ENCODE results near the gene RUBCNL.
A peak's percentile ranks its signal among the peaks of the same experiment; 100 is the strongest.
"Not testable (repeated sequence)": the region's sequence is repeated elsewhere in the genome, so short reads cannot be mapped to it uniquely, and the experiment has no call there.

RUBCNL gene
- 0.17 to 0.39 (median 0.17) reads per million in 3 donors for total RNA-seq

- Histone ChIP-seq H3K36me3 (ENCODE audit: control insufficient read depth, insufficient read depth, low read length) (no peaks in the 10 kb centered on the region), H3K4me3 (ENCODE audit: insufficient read depth, low read depth, low read length, poor library complexity, severe bottlenecking) (peak within 1 kb of the TSS; percentile 64), H3K9me3 (ENCODE audit: control insufficient read depth, low read length) (no peaks in the 10 kb centered on the region), H3K27me3 (replicated peaks; ENCODE audit: control insufficient read depth, insufficient read depth, low read length, poor library complexity, severe bottlenecking) (peaks cover 6% of the 10 kb centered on the region), H3K4me1 (ENCODE audit: control insufficient read depth, insufficient read depth, low read length, poor library complexity, severe bottlenecking) (peaks cover 11% of the 10 kb centered on the region), H3K27ac (ENCODE audit: insufficient read depth, low read length, poor library complexity, severe bottlenecking) (no peak within 1 kb of the TSS)
- DNase-seq: no peak
Measured at GRCh38 chr13:46387064-46387851, at the start of gene RUBCNL. TSS of gene RUBCNL (minus strand) at chr13:46387252. CDS start at chr13:46372475, 14,777 bp downstream.

GRCh38 chr13:46429558-46429957, 42.5 kb upstream of the RUBCNL start:
- H3K4me1 ChIP-seq (ENCODE audit: control insufficient read depth, insufficient read depth, low read length, poor library complexity, severe bottlenecking): not testable (repeated sequence)

GRCh38 chr13:46405457-46405856, 18.4 kb upstream of the RUBCNL start:
- no peaks in the 10 kb centered on the region for H3K27me3 ChIP-seq (replicated peaks; ENCODE audit: control insufficient read depth, insufficient read depth, low read length, poor library complexity, severe bottlenecking)
- DNase-seq: no peak
- H3K4me3 ChIP-seq (ENCODE audit: insufficient read depth, low read depth, low read length, poor library complexity, severe bottlenecking): no peak overlapping the region
- H3K27ac ChIP-seq (ENCODE audit: insufficient read depth, low read length, poor library complexity, severe bottlenecking): no peak overlapping the region
- no peaks in the 10 kb centered on the region for H3K36me3 ChIP-seq (ENCODE audit: control insufficient read depth, insufficient read depth, low read length)
- H3K9me3 ChIP-seq (ENCODE audit: control insufficient read depth, low read length): no peaks in the 10 kb centered on the region
- H3K4me1 ChIP-seq (ENCODE audit: control insufficient read depth, insufficient read depth, low read length, poor library complexity, severe bottlenecking): no peaks in the 10 kb centered on the region

More at GRCh38 chr13:46429558-46429957, 42.5 kb upstream of the RUBCNL start:
- not testable (repeated sequence) for H3K9me3 ChIP-seq (ENCODE audit: control insufficient read depth, low read length); H3K36me3 ChIP-seq (ENCODE audit: control insufficient read depth, insufficient read depth, low read length); H3K4me3 ChIP-seq (ENCODE audit: insufficient read depth, low read depth, low read length, poor library complexity, severe bottlenecking); DNase-seq; H3K27me3 ChIP-seq (replicated peaks; ENCODE audit: control insufficient read depth, insufficient read depth, low read length, poor library complexity, severe bottlenecking); H3K27ac ChIP-seq (ENCODE audit: insufficient read depth, low read length, poor library complexity, severe bottlenecking)

- Histone ChIP-seq H3K9me3 (ENCODE audit: control insufficient read depth, low read length) (no peaks in the 10 kb centered on the region), H3K27ac (ENCODE audit: insufficient read depth, low read length, poor library complexity, severe bottlenecking) (no peak overlapping the region), H3K27me3 (replicated peaks; ENCODE audit: control insufficient read depth, insufficient read depth, low read length, poor library complexity, severe bottlenecking) (no peaks in the 10 kb centered on the region), H3K4me3 (ENCODE audit: insufficient read depth, low read depth, low read length, poor library complexity, severe bottlenecking) (no peak overlapping the region), H3K36me3 (ENCODE audit: control insufficient read depth, insufficient read depth, low read length) (no peaks in the 10 kb centered on the region), H3K4me1 (ENCODE audit: control insufficient read depth, insufficient read depth, low read length, poor library complexity, severe bottlenecking) (no peaks in the 10 kb centered on the region)
- no peak for DNase-seq
Measured at GRCh38 chr13:46404733-46405100, 17.7 kb upstream of the RUBCNL start.

- no peak for DNase-seq
- Histone ChIP-seq H3K36me3 (ENCODE audit: control insufficient read depth, insufficient read depth, low read length) (no peaks in the 10 kb centered on the region), H3K27me3 (replicated peaks; ENCODE audit: control insufficient read depth, insufficient read depth, low read length, poor library complexity, severe bottlenecking) (no peaks in the 10 kb centered on the region), H3K9me3 (ENCODE audit: control insufficient read depth, low read length) (no peaks in the 10 kb centered on the region), H3K27ac (ENCODE audit: insufficient read depth, low read length, poor library complexity, severe bottlenecking) (no peak overlapping the region), H3K4me3 (ENCODE audit: insufficient read depth, low read depth, low read length, poor library complexity, severe bottlenecking) (no peak overlapping the region), H3K4me1 (ENCODE audit: control insufficient read depth, insufficient read depth, low read length, poor library complexity, severe bottlenecking) (no peaks in the 10 kb centered on the region)
Measured at GRCh38 chr13:46403851-46404732, 17.0 kb upstream of the RUBCNL start.

- no peaks in the 10 kb centered on the region for H3K4me1 ChIP-seq (ENCODE audit: control insufficient read depth, insufficient read depth, low read length, poor library complexity, severe bottlenecking)
- no peak overlapping the region for H3K27ac ChIP-seq (ENCODE audit: insufficient read depth, low read length, poor library complexity, severe bottlenecking)
- no peaks in the 10 kb centered on the region for H3K27me3 ChIP-seq (replicated peaks; ENCODE audit: control insufficient read depth, insufficient read depth, low read length, poor library complexity, severe bottlenecking)
- H3K4me3 ChIP-seq (ENCODE audit: insufficient read depth, low read depth, low read length, poor library complexity, severe bottlenecking): no peak overlapping the region
- DNase-seq: no peak
- H3K9me3 ChIP-seq (ENCODE audit: control insufficient read depth, low read length): no peaks in the 10 kb centered on the region
- H3K36me3 ChIP-seq (ENCODE audit: control insufficient read depth, insufficient read depth, low read length): no peaks in the 10 kb centered on the region
Measured at GRCh38 chr13:46402178-46402577, 15.1 kb upstream of the RUBCNL start.

- no peak for DNase-seq
- Histone ChIP-seq H3K27me3 (replicated peaks; ENCODE audit: control insufficient read depth, insufficient read depth, low read length, poor library complexity, severe bottlenecking) (no peaks in the 10 kb centered on the region), H3K27ac (ENCODE audit: insufficient read depth, low read length, poor library complexity, severe bottlenecking) (no peak overlapping the region), H3K36me3 (ENCODE audit: control insufficient read depth, insufficient read depth, low read length) (no peaks in the 10 kb centered on the region), H3K4me3 (ENCODE audit: insufficient read depth, low read depth, low read length, poor library complexity, severe bottlenecking) (no peak overlapping the region), H3K4me1 (ENCODE audit: control insufficient read depth, insufficient read depth, low read length, poor library complexity, severe bottlenecking) (no peaks in the 10 kb centered on the region), H3K9me3 (ENCODE audit: control insufficient read depth, low read length) (no peaks in the 10 kb centered on the region)
Measured at GRCh38 chr13:46401432-46401831, 14.4 kb upstream of the RUBCNL start.

GRCh38 chr13:46396341-46396740, 9.3 kb upstream of the RUBCNL start:
- no peak overlapping the region for H3K27ac ChIP-seq (ENCODE audit: insufficient read depth, low read length, poor library complexity, severe bottlenecking)
- no peaks in the 10 kb centered on the region for H3K36me3 ChIP-seq (ENCODE audit: control insufficient read depth, insufficient read depth, low read length)
- no peaks in the 10 kb centered on the region for H3K4me1 ChIP-seq (ENCODE audit: control insufficient read depth, insufficient read depth, low read length, poor library complexity, severe bottlenecking)
- DNase-seq: no peak
- no peaks in the 10 kb centered on the region for H3K27me3 ChIP-seq (replicated peaks; ENCODE audit: control insufficient read depth, insufficient read depth, low read length, poor library complexity, severe bottlenecking)
- no peak overlapping the region for H3K4me3 ChIP-seq (ENCODE audit: insufficient read depth, low read depth, low read length, poor library complexity, severe bottlenecking)
- no peaks in the 10 kb centered on the region for H3K9me3 ChIP-seq (ENCODE audit: control insufficient read depth, low read length)

- Histone ChIP-seq H3K4me3 (ENCODE audit: insufficient read depth, low read depth, low read length, poor library complexity, severe bottlenecking) (no peak overlapping the region), H3K4me1 (ENCODE audit: control insufficient read depth, insufficient read depth, low read length, poor library complexity, severe bottlenecking) (peaks cover 6% of the 10 kb centered on the region), H3K36me3 (ENCODE audit: control insufficient read depth, insufficient read depth, low read length) (no peaks in the 10 kb centered on the region), H3K9me3 (ENCODE audit: control insufficient read depth, low read length) (no peaks in the 10 kb centered on the region), H3K27ac (ENCODE audit: insufficient read depth, low read length, poor library complexity, severe bottlenecking) (no peak overlapping the region), H3K27me3 (replicated peaks; ENCODE audit: control insufficient read depth, insufficient read depth, low read length, poor library complexity, severe bottlenecking) (no peaks in the 10 kb centered on the region)
- no peak for DNase-seq
Measured at GRCh38 chr13:46392967-46393366, 5.9 kb upstream of the RUBCNL start.
